ENCODE results near the gene ZNF665. TPM values are rescaled to one million over a fixed set of nuclear protein-coding genes. Genes with fewer than 3 reads are reported as not detected.
A peak's percentile ranks its signal among the peaks of the same experiment; 100 is the strongest.
"Not testable (repeated sequence)": the region's sequence is repeated elsewhere in the genome, so short reads cannot be mapped to it uniquely, and the experiment has no call there.

Gene ZNF665
- total RNA-seq, 6 experiments from 2014 or later, result 0.08 to 0.40 (median 0.20) TPM

DNA sequence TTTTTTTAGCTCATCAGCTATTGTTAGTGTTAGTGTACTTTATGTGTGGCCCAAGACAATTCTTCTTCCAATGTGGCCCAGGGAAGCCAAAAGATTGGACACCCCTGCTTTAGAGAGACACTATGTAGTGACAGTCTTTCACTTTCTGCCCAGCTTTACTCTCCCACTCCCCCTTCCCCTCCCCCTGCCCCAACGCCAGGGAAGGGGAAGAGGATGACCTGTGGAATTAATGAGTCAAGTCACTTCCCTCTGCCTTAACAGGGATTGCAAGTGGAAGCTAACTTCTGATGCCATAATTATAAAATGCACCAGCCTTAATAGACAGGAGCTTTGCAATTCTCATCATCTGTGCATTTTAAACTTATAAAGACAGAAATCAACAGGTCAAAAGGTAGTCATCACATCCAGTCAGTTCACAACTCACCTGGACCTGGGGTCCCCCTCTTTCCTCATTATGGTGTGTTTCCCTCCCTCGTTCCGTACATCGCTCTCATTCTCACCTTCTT is 62.0 kb downstream of the ZNF665 start:
- Mint-ChIP-seq H3K27me3 (ENCODE audit: insufficient read depth) (peaks cover 3% of the 10 kb centered on the region; the same call in 1 of the 2 replicates), H3K9me3 (peaks cover 27% of the 10 kb centered on the region), H3K4me1 (ENCODE audit: low read depth) (peaks cover 16% of the 10 kb centered on the region), H3K27ac (no peak overlapping the region), H3K4me3 (peak overlapping the region; percentile 81), H3K36me3 (ENCODE audit: low read depth) (peaks cover 9% of the 10 kb centered on the region)
- no peak for DNase-seq
- TF ChIP-seq, protein P1, sequence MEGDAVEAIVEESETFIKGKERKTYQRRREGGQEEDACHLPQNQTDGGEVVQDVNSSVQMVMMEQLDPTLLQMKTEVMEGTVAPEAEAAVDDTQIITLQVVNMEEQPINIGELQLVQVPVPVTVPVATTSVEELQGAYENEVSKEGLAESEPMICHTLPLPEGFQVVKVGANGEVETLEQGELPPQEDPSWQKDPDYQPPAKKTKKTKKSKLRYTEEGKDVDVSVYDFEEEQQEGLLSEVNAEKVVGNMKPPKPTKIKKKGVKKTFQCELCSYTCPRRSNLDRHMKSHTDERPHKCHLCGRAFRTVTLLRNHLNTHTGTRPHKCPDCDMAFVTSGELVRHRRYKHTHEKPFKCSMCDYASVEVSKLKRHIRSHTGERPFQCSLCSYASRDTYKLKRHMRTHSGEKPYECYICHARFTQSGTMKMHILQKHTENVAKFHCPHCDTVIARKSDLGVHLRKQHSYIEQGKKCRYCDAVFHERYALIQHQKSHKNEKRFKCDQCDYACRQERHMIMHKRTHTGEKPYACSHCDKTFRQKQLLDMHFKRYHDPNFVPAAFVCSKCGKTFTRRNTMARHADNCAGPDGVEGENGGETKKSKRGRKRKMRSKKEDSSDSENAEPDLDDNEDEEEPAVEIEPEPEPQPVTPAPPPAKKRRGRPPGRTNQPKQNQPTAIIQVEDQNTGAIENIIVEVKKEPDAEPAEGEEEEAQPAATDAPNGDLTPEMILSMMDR (IDR thresholded peaks at IDR 0.05), result no peak

GRCh38 chr19:53130506-53130905 is 62.7 kb downstream of the ZNF665 start:
- no peak for DNase-seq
- H3K27me3 Mint-ChIP-seq (ENCODE audit: insufficient read depth), result peaks cover 3% of the 10 kb centered on the region; the same call in 1 of the 2 replicates
- H3K27ac Mint-ChIP-seq, result no peak overlapping the region
- peaks cover 9% of the 10 kb centered on the region for H3K36me3 Mint-ChIP-seq (ENCODE audit: low read depth)
- H3K4me1 Mint-ChIP-seq (ENCODE audit: low read depth), result peaks cover 16% of the 10 kb centered on the region
- TF ChIP-seq, protein P1 (IDR thresholded peaks at IDR 0.05), result no peak
- H3K9me3 Mint-ChIP-seq, result peaks cover 23% of the 10 kb centered on the region
- H3K4me3 Mint-ChIP-seq, result no peak overlapping the region

GRCh38 chr19:53126733-53127526 is 66.2 kb downstream of the ZNF665 start:
- not testable (repeated sequence) for H3K27ac Mint-ChIP-seq; DNase-seq; H3K27me3 Mint-ChIP-seq (ENCODE audit: insufficient read depth); H3K4me1 Mint-ChIP-seq (ENCODE audit: low read depth); H3K4me3 Mint-ChIP-seq
- Mint-ChIP-seq H3K9me3 (peaks cover 32% of the 10 kb centered on the region), H3K36me3 (ENCODE audit: low read depth) (peaks cover 16% of the 10 kb centered on the region)

GRCh38 chr19:53123400-53123799 is 69.8 kb downstream of the ZNF665 start:
- Mint-ChIP-seq H3K4me1 (ENCODE audit: low read depth) (no peaks in the 10 kb centered on the region), H3K4me3 (no peak overlapping the region), H3K9me3 (peaks cover 43% of the 10 kb centered on the region), H3K27ac (no peak overlapping the region), H3K27me3 (ENCODE audit: insufficient read depth) (no peaks in the 10 kb centered on the region), H3K36me3 (ENCODE audit: low read depth) (peaks cover 25% of the 10 kb centered on the region)
- TF ChIP-seq, protein P1 (IDR thresholded peaks at IDR 0.05), result no peak
- no peak for DNase-seq

Other genes with a start within 250 kb of the ZNF665 start
- 1 to 10 TPM; 2.5 to 3.1 (median 2.9) TPM for gene ZNF816, start 230.5 kb downstream of the ZNF665 start, total RNA-seq (2021; fragmentation: NEBNext Ultra II Directional; extraction: Animal tissue kit (Norgen Biotek cat#: 25700))
- gene ERVV-1, start 179.4 kb downstream of the ZNF665 start, total RNA-seq (2021; fragmentation: NEBNext Ultra II Directional; extraction: Animal tissue kit (Norgen Biotek cat#: 25700)), result not detected
- gene ERVV-2, start 148.6 kb downstream of the ZNF665 start, total RNA-seq (2021; fragmentation: NEBNext Ultra II Directional; extraction: Animal tissue kit (Norgen Biotek cat#: 25700)), result not detected
- 10 to 100 TPM; 13.5 to 17.3 (median 16.2) TPM for gene ZNF160, start 89.9 kb downstream of the ZNF665 start, total RNA-seq (2021; fragmentation: NEBNext Ultra II Directional; extraction: Animal tissue kit (Norgen Biotek cat#: 25700))
- 1 to 10 TPM; 3.2 to 4.6 (median 4.0) TPM for gene ZNF415, start 60.4 kb downstream of the ZNF665 start, total RNA-seq (2021; fragmentation: NEBNext Ultra II Directional; extraction: Animal tissue kit (Norgen Biotek cat#: 25700))
- gene ZNF347, start 34.3 kb downstream of the ZNF665 start, total RNA-seq (2021; fragmentation: NEBNext Ultra II Directional; extraction: Animal tissue kit (Norgen Biotek cat#: 25700)), result 1 to 10 TPM; 3.5 to 5.4 (median 4.4) TPM
- gene ZNF677, start 61.5 kb upstream of the ZNF665 start, total RNA-seq (2021; fragmentation: NEBNext Ultra II Directional; extraction: Animal tissue kit (Norgen Biotek cat#: 25700)), result 10 to 100 TPM in 4 of 6 experiments, 1 to 10 TPM in 2; 7.6 to 17.1 (median 14.9) TPM
- gene VN1R2, start 64.9 kb upstream of the ZNF665 start, total RNA-seq (2021; fragmentation: NEBNext Ultra II Directional; extraction: Animal tissue kit (Norgen Biotek cat#: 25700)), result not detected
- not detected for gene VN1R4, start 74.4 kb upstream of the ZNF665 start, total RNA-seq (2021; fragmentation: NEBNext Ultra II Directional; extraction: Animal tissue kit (Norgen Biotek cat#: 25700))
- 1 to 10 TPM; 4.0 to 4.5 (median 4.2) TPM for gene ZNF845, start 140.4 kb upstream of the ZNF665 start, total RNA-seq (2021; fragmentation: NEBNext Ultra II Directional; extraction: Animal tissue kit (Norgen Biotek cat#: 25700))
- 1 to 10 TPM; 2.5 to 5.3 (median 3.9) TPM for gene ZNF525, start 172.3 kb upstream of the ZNF665 start, total RNA-seq (2021; fragmentation: NEBNext Ultra II Directional; extraction: Animal tissue kit (Norgen Biotek cat#: 25700))
- 1 to 10 TPM; 4.3 to 5.4 (median 5.1) TPM for gene ZNF765, start 201.8 kb upstream of the ZNF665 start, total RNA-seq (2021; fragmentation: NEBNext Ultra II Directional; extraction: Animal tissue kit (Norgen Biotek cat#: 25700))
- gene ZNF761, start 238.6 kb upstream of the ZNF665 start, total RNA-seq (2021; fragmentation: NEBNext Ultra II Directional; extraction: Animal tissue kit (Norgen Biotek cat#: 25700)), result 10 to 100 TPM in 3 of 6 experiments, 1 to 10 TPM in 3; 9.5 to 11.1 (median 10.0) TPM

Data from HFFc6 (cell line).